ENCODE results near the gene PLEKHO2.

DNA sequence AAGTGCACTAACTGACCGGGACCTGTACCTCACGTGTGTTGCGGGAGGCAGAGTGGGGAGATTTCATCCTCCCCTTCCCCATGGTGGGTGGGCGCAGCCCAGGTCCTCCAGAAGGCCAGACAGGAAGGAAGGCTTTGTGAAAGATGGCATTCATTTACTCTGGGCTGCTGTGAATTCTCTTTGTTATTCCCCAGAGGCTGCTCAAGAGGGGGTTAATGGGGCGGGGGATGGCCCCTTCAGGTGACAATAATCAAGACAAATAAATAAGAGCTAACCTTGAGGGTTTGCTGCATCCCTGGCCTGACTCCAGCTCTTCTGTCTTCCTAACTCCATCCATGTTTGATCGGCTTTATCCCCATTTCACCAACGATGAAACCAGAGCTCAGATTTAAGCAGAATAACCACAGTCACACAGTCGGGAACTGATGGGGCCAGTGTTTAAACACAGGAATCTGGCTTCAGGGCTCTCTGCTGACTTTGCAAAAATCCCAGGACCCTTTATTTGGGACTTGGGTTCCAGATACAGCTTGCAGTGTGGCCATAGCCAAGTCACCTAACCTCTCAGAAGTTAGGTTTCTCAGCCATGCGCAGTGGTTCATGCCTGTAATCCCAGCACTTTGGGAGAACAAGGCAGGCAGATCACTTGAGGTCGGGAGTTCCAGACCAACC, 32.8 kb upstream of the PLEKHO2 start:
- no peak for TF ChIP-seq POLR2AphosphoS5 (IDR thresholded peaks at IDR 0.05; ENCODE audit: low read depth, low read length)
- TF ChIP-seq, protein P1, sequence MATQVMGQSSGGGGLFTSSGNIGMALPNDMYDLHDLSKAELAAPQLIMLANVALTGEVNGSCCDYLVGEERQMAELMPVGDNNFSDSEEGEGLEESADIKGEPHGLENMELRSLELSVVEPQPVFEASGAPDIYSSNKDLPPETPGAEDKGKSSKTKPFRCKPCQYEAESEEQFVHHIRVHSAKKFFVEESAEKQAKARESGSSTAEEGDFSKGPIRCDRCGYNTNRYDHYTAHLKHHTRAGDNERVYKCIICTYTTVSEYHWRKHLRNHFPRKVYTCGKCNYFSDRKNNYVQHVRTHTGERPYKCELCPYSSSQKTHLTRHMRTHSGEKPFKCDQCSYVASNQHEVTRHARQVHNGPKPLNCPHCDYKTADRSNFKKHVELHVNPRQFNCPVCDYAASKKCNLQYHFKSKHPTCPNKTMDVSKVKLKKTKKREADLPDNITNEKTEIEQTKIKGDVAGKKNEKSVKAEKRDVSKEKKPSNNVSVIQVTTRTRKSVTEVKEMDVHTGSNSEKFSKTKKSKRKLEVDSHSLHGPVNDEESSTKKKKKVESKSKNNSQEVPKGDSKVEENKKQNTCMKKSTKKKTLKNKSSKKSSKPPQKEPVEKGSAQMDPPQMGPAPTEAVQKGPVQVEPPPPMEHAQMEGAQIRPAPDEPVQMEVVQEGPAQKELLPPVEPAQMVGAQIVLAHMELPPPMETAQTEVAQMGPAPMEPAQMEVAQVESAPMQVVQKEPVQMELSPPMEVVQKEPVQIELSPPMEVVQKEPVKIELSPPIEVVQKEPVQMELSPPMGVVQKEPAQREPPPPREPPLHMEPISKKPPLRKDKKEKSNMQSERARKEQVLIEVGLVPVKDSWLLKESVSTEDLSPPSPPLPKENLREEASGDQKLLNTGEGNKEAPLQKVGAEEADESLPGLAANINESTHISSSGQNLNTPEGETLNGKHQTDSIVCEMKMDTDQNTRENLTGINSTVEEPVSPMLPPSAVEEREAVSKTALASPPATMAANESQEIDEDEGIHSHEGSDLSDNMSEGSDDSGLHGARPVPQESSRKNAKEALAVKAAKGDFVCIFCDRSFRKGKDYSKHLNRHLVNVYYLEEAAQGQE (IDR thresholded peaks at IDR 0.05; ENCODE audit: insufficient read depth in 1 of 2, low read depth in 2 of 2, low read length in 2 of 2), result no peak

Data from PFSK-1 (cell line).